ENCODE results near the gene MAP4K4. TPM values are rescaled to one million over a fixed set of nuclear protein-coding genes. Genes with fewer than 3 reads are reported as not detected.

The MAP4K4 gene
- total RNA-seq, 2 donors from 2014 or later: 60.1 to 147 TPM

DNA sequence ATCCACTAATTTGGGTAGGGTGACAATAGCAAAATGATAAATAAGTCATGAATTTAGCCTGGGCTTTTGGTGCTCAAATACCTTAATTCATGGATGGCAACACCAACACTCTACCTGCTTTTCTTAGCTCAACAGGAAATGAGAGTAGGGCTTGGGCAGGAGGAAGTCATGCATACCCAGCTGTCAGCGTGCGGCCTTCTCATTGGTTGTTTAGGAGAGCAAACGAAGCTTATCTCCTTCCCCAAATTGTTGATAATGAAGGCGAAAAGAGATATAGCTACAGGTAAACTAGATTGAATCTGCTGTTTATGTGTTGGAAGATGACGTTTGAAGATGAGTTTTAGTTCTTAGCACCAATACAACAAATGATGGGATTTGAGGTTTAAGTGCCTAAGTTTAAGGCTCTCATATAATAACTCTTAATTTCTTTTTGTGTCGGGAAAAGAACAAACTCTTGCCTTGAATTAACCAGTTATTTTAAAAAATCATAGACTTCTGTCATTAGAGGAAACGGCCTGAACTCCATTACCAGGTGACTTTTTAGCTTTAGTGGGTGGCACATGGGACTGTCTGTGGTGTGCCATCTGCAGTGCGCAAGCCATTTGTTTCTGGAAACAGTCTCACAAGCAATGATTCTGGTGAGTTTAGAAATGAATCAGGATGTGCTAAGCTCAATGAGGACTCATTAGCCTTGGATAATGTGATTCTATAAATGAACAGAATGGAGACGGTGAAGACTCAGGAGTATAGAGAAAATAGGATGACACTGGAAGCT lies 19.8 kb downstream of the MAP4K4 start:
- H3K9me3 ChIP-seq: no peaks in the 10 kb centered on the region
- no peak overlapping the region for H3K4me3 ChIP-seq
- DNase-seq (ENCODE audit: low spot score) (no peak), ATAC-seq (ENCODE audit: insufficient number of reproducible peaks, low FRiP score, low read depth) (no peak)
- no peaks in the 10 kb centered on the region for H3K36me3 ChIP-seq
- no peaks in the 10 kb centered on the region for H3K27me3 ChIP-seq (replicated peaks; ENCODE audit: insufficient read depth)
- H3K27ac ChIP-seq: no peak overlapping the region
- TF ChIP-seq, protein P1, sequence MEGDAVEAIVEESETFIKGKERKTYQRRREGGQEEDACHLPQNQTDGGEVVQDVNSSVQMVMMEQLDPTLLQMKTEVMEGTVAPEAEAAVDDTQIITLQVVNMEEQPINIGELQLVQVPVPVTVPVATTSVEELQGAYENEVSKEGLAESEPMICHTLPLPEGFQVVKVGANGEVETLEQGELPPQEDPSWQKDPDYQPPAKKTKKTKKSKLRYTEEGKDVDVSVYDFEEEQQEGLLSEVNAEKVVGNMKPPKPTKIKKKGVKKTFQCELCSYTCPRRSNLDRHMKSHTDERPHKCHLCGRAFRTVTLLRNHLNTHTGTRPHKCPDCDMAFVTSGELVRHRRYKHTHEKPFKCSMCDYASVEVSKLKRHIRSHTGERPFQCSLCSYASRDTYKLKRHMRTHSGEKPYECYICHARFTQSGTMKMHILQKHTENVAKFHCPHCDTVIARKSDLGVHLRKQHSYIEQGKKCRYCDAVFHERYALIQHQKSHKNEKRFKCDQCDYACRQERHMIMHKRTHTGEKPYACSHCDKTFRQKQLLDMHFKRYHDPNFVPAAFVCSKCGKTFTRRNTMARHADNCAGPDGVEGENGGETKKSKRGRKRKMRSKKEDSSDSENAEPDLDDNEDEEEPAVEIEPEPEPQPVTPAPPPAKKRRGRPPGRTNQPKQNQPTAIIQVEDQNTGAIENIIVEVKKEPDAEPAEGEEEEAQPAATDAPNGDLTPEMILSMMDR (IDR thresholded peaks at IDR 0.05): no peak
- peaks cover 3 to 48% of the 10 kb centered on the region in 2 donors for H3K4me1 ChIP-seq (ENCODE audit: control insufficient read depth in 1 of 2, low read depth in 2 of 2)

DNA sequence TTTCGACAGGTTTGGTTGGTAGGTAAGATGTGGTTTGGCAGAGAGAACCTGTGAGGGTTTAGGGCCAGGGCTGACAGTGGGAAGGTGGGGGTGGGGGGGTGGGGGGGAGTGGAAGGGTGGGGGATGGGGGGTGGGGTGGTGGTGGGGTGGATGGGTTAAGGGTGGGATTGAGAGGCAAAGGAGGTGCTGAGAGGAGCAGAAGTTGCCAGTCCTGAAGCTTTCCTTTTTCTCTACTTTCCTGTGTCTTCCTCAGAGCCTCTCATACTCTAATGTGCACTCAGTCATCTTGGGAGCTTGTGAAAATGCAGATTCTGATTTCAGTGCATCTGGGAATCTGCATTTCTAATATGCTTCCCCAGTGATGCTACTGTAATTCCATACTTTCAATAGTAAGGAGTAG lies 21.0 kb downstream of the MAP4K4 start:
- ATAC-seq (ENCODE audit: insufficient number of reproducible peaks, low FRiP score, low read depth) (no peak), DNase-seq (ENCODE audit: low spot score) (no peak)
- H3K9me3 ChIP-seq: no peaks in the 10 kb centered on the region
- H3K27ac ChIP-seq: no peak overlapping the region
- H3K4me1 ChIP-seq (ENCODE audit: control insufficient read depth in 1 of 2, low read depth in 2 of 2): peaks cover 8 to 50% of the 10 kb centered on the region in 2 donors
- H3K4me3 ChIP-seq: no peak overlapping the region
- no peaks in the 10 kb centered on the region for H3K27me3 ChIP-seq (replicated peaks; ENCODE audit: insufficient read depth)
- no peaks in the 10 kb centered on the region for H3K36me3 ChIP-seq
- TF ChIP-seq, protein P1 (IDR thresholded peaks at IDR 0.05): no peak

DNA sequence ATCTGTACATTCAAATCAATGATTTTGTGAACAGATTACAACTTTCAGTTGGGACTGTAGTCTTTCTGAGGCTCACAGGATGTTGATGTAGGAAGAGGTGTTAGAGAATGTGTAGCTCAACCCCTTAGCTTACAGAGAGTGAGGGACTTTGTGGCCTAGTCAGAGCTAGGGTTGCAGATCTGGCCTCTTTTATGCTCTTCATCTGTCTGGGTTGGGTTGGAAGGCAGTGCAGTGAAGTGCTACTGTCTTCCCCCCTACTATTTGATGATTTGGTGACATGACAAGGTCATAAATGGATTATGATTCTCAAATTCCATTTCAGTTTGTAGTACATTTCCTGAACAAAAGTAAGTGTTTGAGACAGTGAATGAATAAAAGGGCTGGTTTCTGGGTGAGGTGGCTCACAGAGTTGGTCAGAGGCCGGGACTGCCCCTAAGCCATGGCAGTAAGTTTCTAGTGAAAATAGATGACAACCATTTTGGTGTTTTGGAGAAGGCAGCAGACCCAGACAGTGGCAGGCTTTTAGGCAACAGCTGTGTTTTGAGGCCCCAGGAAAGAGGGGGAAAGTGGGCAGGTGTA lies 21.6 kb downstream of the MAP4K4 start:
- Histone ChIP-seq H3K4me1 (ENCODE audit: control insufficient read depth in 1 of 2, low read depth in 2 of 2) (peaks cover 10 to 52% of the 10 kb centered on the region in 2 donors), H3K27ac (no peak overlapping the region), H3K36me3 (no peaks in the 10 kb centered on the region), H3K9me3 (no peaks in the 10 kb centered on the region), H3K27me3 (replicated peaks; ENCODE audit: insufficient read depth) (no peaks in the 10 kb centered on the region), H3K4me3 (no peak overlapping the region)
- ATAC-seq (ENCODE audit: insufficient number of reproducible peaks, low FRiP score, low read depth): no peak
- no peak for DNase-seq (ENCODE audit: low spot score)
- TF ChIP-seq, protein P1 (IDR thresholded peaks at IDR 0.05): no peak

DNA sequence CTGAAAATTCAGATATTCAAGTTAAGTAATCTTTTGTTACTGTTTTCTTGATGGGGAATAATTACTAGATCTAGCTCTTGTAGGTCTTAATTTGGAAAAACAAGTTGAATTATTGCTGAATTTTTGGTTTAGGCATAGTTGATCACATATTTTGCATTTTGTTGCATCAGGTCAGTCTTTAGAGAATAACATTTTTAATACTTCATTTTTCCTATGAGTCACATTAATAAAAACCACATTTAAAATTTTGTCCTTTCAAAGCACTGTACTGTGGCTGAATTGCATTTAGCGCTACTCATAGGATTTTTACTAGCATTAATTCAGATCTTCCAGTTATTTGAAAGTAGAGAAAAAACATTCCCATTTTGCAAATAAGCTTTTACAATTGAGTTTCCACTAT lies 23.2 kb downstream of the MAP4K4 start:
- Histone ChIP-seq H3K27ac (no peak overlapping the region), H3K36me3 (no peaks in the 10 kb centered on the region), H3K9me3 (no peaks in the 10 kb centered on the region), H3K27me3 (replicated peaks; ENCODE audit: insufficient read depth) (no peaks in the 10 kb centered on the region), H3K4me3 (no peak overlapping the region), H3K4me1 (ENCODE audit: control insufficient read depth in 1 of 2, low read depth in 2 of 2) (peaks cover 15 to 41% of the 10 kb centered on the region in 2 donors)
- TF ChIP-seq, protein P1 (IDR thresholded peaks at IDR 0.05): no peak
- no peak for ATAC-seq (ENCODE audit: insufficient number of reproducible peaks, low FRiP score, low read depth)
- DNase-seq (ENCODE audit: low spot score): no peak

DNA sequence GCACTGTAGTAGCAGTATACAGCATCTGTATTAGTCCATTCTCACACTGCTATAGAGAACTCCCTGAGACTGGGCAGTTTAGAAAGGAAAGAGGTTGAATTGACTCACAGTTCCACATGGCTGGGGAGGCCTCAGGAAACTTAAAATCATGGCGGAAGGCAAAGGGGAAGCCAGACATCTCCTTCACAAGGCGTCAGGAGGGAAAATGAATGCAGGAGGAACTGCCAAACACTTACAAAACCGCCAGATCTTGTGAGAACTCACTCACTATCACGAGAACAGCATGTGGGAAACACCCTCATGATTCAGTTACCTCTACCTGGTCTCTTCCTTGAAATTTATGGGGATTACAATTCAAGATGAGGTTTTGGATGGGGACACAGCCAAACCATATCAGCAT lies 25.4 kb downstream of the MAP4K4 start:
- ATAC-seq (ENCODE audit: insufficient number of reproducible peaks, low FRiP score, low read depth) (no peak), DNase-seq (ENCODE audit: low spot score) (no peak)
- Histone ChIP-seq H3K36me3 (no peaks in the 10 kb centered on the region), H3K27ac (no peak overlapping the region), H3K4me1 (ENCODE audit: control insufficient read depth in 1 of 2, low read depth in 2 of 2) (peaks cover 15 to 29% of the 10 kb centered on the region in 2 donors), H3K4me3 (no peak overlapping the region), H3K9me3 (no peaks in the 10 kb centered on the region), H3K27me3 (replicated peaks; ENCODE audit: insufficient read depth) (no peaks in the 10 kb centered on the region)
- TF ChIP-seq, protein P1 (IDR thresholded peaks at IDR 0.05): no peak
